Endometrium (tissue), 2 donors: ENCODE results near the gene RASSF6.
A peak's percentile ranks its signal among the peaks of the same experiment; 100 is the strongest.
"Not testable (repeated sequence)": the region's sequence is repeated elsewhere in the genome, so short reads cannot be mapped to it uniquely, and the experiment has no call there.

ENCODE experiments used
- FAIRE-seq: peaks from 2 replicates; lab custom pipeline; 2012; peaks lifted over from hg19 to GRCh38; lab: Jason Lieb, UNC
- donor health status: control.
- donor health status: control.

Gene RASSF6

DNA sequence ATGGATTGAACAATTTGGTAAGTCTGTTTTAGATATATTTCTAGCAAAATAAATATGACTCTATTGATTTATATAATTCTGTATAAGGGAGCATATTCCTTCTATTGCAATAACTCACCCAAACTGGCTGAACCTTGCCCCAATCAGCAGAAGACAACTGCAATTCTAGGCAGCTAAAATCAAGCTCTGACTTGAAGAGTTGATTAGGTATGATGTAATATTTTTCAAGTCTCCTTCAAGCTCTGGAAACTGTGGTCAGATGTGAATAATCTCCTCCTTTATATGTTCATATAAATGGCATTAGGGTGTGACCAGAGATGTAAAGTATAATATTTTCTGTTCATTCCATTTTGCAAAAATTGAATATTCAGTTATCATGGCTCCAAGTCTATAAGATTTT, 8.2 kb downstream of the RASSF6 start:
- no peak for FAIRE-seq

DNA sequence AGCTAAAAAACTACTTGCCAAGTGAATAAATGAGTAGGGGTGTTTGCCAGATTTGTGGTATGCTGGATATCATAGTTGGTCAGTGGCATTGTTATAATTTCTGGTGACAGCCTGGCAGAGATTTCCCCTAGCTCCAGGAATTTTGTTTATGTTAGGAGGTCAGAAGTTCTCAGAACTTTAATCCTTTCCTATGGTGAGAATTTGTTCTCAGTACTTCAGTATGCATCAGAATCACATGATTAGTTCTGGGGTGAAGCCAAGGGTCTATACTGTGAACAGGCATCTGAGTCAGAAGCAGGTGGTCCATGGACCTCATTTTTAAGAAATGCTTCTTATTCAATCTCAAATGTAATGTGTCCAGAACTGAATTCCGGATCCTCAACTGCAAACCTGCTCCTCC, 10.5 kb downstream of the RASSF6 start:
- no peak for FAIRE-seq

DNA sequence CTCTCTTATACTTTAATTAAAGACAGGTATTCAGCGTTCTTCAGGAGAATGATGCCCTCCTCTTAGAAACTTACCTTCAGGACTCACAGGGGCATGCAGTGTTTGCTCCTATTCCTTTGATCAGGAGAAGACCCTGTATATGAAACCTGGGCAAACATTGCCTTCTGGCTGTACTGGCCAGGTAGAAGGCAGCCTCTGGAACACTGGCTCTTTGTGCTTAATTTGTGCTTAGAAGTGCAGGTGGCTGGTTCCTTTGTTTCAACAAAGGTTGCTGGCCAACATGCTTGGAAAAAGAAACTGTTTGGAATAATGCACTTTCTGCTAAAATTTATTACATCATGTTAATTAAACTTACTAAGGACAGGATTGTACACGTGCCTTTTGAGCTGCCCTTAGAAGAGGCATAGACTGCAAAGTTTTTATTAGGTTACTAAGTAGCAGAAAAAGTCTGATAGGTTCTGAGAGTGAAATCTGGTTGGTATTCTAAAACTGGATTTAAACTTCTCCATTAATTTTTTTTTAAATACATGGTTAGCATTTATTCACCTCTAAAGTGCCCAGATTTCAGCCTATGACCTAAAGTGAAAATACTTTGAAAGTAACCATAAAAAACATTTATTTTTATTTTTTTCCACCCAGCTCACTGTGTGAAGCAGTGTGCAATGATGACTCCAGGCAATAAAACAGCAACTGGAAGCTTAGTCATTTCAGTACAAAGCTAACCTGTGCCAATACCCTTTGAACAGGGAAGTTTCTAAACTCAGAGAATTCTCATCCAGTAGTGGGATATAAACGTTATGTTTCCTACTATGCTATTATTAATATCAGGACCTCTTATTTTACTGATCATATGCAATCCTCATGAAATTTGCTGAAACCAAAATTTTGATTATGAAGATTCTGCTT, 11.3 kb downstream of the RASSF6 start:
- FAIRE-seq = no peak

DNA sequence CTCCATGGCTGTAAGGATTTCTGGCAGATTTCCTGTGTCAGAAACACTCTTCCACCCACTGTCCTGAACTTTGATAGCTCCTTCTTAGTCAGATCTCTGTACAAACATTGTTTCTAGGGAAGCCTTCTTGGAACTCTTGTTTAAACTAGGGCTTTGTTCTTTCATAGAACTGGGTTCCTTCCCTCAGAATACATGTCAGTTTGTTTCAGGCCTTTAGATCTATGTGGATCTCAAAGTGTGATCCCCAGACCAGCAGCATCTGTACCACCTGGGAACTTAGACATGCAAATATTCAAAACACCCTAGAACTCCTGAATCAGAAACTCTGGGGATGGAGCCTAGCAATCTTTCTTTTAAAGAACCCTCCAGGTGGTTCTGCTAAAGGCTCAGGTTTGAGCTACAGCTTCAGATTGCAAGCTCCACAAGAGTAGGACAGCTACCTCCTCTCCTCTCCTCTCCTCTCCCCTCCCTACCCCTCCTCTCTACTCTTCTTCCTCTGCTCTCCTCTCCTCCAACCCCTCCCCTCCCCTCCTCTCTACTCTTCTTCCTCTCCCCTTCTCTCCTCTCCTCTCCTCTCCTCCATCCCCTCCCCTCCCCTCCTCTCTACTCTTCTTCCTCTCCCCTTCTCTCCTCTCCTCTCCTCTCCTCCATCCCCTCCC, 12.7 kb downstream of the RASSF6 start:
- FAIRE-seq = no peak

DNA sequence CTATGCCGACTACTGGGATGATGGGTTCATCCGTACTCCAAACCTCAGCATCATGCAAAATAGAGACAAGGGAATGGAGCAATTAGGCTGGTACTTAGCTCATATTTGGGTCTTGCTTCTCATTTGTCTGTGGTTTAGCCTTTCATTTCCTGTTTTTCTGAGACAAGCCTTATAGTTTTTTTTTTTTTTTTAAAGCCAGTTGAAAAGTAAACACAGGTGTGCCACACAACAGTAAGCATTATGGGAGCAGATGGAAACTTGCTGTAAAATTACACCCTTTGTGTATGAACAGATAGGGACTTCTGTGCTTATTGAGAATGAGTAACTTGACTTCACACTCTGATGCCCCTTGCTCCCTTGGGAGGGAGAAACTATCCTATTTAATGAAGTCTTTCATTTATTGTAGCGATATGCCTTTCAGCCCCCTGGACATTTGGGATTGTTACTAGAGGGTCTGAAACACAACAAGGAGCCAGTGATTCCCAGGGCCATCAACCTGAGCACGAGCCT, 13.7 kb downstream of the RASSF6 start:
- FAIRE-seq = no peak

DNA sequence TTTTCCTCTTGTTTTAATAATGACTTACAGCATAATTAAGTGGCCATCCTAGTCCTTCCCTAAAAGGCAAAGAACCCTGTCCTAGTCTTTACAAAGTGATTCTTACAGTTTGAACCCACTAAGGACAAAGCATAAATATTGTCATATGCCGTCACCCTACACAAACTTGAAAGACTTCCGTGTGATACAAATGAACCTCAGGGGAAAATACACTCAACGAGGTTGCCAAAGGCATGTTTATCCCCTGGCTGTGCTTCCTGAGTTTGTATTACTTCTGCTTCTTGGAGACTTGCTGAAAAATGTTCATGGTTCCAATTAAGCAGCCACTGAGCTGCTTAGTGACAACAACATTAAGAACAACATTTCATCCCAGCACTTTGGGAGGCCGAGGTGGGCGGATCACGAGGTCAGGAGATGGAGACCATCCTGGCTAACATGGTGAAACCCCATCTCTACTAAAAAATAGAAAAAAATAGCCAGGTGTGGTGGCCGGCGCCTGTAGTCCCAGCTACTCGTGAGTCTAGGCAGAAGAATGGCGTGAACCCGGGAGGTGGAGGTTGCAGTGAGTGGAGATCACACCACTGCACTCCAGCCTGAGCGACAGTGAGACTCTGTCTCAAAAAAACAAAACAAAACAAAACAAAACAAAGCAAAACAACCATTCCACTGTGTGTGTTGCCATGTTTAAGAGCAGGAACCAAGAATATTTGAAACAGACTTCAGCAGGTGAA, 16.2 kb downstream of the RASSF6 start:
- no peak for FAIRE-seq

DNA sequence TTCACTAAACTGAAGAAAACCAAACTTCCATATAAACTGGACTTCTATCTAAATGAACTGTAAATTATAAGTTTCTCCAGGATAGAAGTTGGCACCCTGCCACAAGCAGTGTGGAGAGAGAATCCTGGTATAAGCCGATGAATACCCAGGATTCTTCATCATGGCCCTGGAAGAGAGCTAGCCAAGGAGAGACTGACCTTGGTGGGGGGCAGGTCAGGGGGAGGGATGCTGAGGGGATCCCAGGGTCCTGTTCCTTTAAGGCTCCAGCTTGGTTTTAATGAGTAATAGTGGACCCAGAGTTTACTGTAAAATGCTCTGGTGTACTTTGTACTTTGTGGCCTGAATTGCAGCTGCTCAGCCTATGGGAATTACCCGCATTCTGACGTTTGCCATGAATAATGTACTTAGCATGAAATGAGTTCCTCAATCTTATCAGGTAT, 16.9 kb downstream of the RASSF6 start:
- FAIRE-seq = no peak

DNA sequence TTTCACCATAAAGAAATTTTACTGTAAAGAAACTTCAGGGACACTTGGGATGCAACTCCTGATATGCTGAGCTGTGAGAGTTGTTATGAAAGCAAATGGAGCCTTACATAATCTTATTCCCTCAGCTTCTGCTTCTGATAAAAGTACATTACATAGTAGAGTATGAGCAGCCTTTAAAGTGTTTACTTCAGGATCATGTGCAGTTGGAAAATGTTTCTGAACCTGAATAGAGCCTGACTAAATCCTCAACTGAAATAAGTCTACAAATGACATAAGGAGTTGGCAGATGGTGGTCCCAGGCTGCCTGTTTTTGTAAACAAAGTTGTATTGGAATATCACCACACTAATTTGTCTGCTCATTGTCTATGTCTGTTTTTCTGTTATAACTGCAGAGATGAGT, 19.3 kb downstream of the RASSF6 start:
- FAIRE-seq = no peak

DNA sequence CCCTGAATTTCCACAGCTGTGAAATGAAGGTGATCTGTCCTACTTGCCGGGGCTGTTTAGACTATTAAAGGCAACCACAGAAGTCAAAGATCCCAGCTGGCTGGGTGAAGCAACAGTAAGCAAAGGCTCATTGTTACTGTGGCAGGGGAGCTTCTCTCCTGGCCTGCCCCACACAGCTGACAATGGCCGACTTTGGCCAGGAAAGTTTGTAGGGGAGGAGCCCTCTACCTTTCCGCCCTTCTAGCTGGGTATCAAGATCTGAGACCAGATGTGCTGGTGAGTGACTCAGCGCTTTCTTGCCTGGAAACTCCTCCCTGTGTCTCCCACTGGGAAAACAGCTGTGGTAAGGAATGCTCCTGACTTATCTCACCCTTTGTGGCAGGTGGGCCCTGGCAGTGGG, 21.1 kb downstream of the RASSF6 start:
- FAIRE-seq = no peak

DNA sequence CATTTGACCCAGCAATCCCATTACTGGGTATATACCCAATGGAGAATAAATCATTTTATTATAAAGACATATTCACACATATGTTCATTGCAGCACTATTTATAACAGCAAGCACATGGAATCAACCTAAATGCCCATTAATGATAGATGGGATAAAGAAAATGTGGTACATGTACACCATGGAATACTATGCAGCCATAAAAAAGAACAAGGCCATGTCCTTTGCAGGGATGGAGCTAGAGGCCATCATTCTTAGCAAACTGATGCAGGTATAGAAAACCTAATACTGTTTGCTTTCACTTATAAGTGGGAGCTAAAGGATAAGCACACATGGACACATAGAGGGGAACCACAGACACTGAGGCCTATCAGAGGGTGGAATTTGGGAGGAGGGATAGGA, 22.6 kb downstream of the RASSF6 start:
- FAIRE-seq = no peak

DNA sequence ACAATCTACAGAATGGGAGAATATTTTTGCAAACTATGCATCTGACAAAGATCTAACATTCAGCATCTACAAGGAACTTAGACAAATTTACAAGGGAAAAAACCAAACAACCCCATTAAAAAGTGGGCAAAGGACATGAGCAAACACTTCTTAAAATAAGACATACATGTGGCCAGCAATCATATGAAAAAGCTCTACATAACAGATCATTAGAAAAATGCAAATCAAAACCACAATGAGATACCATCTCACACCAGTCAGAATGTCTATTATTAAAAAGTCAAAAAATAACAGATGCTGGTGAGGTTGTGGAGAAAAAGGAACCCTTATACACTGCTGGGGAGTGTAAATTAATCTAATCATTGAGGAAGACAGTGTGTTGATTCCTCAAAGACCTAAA, 23.1 kb downstream of the RASSF6 start:
- not testable (repeated sequence) for FAIRE-seq

DNA sequence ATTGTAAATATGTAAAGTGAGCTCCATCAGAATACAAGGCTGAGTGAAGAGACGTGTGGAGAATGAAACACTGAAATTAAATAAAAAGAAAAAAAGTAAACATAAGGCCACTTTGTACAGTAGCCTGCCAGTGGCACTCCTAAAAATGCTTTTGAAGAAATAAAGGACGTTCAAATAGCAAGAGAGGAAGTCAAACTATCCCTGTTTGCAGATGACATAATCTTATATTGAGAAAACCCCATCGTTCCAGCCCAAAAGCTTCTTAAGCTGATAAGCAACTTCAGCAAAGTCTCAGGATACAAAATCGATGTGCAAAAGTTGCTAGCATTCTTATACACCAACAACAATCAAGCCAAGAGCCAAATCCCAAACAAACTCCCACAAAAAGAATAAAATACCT, 24.2 kb downstream of the RASSF6 start:
- FAIRE-seq = no peak

DNA sequence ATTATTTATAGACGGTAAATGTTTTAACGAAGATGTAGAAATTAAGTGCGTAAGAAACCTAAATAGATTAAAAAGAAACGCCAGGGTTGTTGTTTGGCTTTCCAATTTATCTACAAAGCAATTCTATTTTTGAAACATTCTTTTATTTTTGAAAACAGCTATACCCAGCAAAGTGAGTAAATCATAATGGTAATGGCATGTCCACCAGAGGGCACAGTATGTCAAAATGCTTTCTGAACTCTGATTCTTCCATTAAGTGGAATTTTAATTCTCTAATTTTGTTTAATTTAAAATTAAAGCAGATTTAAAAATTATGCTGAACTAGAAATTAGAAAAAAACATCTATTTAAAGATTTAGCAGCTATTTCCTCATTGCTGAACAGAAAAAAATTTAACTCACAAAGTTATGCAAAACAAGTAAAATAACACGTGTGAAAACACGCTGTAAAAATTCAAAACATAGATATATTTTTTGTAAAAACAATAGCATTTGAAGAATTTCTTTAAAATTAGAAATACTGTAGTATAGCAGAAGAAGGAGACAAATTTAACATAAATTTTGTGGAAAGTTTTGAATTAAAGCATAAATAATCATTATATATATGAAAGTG, 26.5 kb downstream of the RASSF6 start:
- peak; percentile 26 for FAIRE-seq

DNA sequence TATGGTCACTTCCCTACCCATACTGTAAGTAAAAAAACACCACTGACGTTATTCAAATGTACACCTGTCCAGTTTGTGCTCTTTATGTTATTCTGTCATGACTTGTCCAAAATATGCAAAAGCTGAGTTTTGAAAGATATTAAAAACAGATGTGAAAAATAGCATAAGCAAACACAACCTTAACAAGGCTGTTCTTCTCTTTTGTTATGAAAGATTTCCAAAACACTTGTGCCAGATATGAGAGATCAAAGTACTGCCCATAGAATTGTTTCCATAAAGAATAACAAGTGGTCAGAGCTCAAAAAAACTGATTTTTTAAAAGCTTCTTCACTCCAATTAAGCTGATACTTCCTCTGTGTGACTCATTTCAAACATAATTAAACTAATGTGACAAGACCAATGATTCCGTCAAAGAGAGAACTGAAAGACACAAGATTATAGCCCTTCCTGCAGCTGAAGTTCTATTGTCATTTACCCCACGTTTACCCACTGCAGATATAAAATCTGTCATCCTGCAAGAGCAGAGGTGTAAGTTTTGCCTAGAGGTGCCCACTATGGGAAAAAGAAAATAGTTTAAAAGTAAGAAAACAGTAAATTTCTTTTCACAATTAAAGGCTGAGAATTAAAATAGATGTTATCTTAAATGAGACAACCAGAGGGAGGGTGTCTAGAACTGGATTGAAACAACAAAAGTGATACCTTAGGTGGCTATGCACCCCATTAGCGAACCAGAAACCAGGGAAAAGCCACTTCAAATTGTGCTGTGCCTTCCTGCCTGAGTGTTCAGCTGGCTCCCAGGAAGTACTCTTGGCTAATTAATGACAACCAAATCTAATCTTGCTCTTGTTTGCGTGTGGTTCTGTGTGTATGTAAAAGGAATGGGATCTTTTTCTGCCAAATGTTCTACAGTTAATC, 30.1 kb downstream of the RASSF6 start:
- FAIRE-seq = no peak

DNA sequence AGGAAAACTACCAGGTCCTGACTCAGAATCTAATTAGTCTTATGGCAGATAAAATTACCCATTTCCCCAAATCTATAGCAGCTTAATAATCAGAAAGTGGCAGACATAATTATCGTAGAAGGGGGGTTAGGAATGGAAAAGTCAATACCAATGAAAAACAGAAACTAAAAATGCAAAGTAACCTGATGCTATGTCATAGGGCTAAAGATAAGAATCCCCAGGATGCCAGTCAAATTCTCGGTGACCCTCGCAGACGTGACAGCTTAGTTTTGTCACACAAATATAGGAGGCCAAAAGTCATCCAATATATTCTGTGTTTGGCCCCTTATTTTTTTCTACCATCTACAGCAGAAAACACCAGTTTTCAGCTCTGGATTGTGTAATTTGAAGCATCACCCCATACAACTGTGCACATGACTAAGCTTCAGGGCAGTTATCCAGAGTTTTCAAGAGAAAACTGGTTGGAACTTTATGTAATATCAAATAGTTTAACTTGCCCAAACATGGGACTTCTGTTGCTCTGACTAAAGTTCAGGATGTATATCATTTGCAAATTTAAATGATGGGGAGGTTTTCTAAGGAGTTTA, 30.9 kb downstream of the RASSF6 start:
- FAIRE-seq = no peak

DNA sequence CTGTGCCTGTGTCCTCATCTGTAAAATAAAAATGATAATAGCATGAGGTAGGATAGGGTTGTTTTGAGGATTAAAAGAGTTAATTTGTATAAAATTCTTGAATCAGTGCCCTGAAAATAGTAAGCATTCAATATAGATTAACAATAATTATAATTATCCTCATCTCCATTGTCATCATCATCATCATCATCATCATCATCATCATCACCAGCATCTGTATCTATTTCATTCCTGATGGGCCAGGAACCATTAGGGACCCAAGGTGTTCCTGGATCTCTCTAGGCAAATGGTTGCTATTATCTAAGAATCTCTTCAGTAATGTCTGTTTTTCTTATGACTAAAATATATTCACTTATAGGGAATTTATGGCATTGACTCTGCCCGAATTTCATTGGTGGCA, 31.6 kb downstream of the RASSF6 start:
- no peak for FAIRE-seq

DNA sequence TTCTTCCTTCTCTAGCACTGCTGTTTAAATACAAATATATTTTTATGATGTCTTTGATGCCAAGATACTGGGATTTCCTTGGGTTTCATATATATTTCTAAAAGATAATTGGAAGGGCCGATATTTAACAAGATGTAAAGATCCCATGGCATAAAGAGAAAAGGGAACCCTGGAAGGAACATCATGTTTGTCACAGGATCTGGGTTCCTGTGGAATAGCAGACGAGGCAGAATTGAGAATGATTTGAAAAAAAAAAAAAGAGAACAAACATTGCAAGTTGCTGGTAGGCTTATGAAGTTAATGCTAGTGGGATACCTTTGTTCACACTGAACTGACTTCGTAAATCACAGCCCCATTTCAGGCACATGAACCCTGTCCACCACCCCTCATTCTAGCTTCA, 33.6 kb downstream of the RASSF6 start:
- FAIRE-seq = no peak

DNA sequence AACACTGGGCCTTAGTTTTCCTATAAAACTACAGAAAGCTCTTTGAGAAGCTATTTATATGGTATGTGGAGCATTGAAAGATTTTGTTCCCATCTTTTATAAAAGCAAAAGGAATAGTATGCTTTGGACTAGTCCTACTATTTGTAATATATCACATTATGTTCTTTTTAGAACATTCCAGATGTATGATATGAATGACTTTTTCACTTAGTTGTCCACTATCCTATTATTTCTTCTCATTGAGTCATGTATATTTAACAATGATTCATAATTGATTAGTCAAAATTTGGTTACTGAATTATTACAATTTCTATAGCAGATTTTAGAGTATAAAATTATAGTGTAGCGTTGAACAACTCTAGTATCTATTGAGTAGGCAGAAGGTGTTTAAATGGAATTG, 34.2 kb downstream of the RASSF6 start:
- FAIRE-seq = no peak

DNA sequence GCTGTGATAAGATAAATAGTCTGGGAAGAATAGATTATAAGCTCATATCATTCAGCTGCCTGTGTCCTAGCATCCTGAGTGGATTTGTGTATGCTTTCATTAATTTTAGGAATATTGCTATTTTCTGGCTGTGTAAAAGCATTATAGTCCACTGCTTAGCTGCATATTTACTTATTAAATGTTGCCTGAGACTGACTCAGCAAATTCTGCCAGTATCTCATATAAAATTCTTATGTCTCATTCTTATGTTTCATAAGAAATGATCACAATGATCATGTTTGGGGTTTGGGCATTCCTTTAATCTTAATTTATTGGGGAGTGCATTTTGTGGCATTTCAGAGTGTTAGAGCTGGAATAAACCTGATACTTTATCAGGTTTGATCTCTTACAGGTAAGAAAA, 34.9 kb downstream of the RASSF6 start:
- FAIRE-seq = no peak

DNA sequence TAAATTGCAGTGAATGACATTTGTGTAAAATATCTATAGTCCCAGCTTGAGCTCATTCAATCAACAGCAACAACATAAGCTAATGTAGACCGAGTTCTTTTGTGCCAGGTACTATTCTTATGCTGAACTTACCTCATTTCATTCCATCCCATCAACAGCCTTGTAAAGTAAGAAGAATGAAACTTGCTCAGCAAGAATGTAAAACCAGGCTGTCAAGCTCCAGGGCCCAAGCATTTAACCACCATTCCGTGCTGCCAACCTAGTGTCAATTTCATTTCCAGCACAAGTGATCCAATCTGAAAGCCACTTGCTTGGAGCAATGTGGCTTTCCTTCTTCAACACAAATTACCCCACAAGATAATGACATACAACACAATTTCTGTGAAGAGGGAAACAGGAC, 36.6 kb downstream of the RASSF6 start:
- no peak for FAIRE-seq

DNA sequence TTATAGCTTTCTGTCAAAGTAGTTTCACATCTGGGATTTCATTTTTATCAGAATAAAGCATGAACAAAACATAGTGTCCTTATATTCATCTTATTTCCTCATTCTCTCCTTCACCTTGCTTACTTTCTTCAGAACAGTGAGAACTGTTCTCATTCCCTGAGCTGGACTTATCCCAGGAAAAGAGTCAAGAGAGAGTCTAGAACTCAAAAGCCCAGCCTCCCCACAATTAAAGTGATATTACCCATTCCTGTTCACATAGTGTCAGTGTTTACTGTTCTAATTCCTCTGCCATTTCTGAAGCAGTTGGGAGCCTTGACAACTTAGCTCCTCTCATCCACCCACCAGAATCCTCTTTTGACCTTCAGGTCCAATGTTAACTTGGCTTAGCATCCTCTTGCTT, 42.9 kb downstream of the RASSF6 start:
- FAIRE-seq = no peak
